Esophagus (tissue), 2 donors: ENCODE data around the gene MDM4. TPM values are rescaled to one million over a fixed set of nuclear protein-coding genes. Genes with fewer than 3 reads are reported as not detected.

ENCODE experiments used
- H3K27ac ChIP-seq, 2 donors: one replicate each; pipeline ENCODE4 v1.5.1; 2013; ENCODE audit warnings: low read depth in 2 of 2, mild to moderate bottlenecking in 2 of 2, inconsistent platforms in 1 of 2, low read length in 1 of 2, moderate library complexity in 1 of 2
- H3K27me3 ChIP-seq, 2 donors: one replicate each; pipeline ENCODE4 v1.6.1; 2013; ENCODE audit warnings: low read length in 2 of 2, control low read depth in 1 of 2, mild to moderate bottlenecking in 1 of 2; ENCODE audit not compliant: insufficient read depth in 2 of 2, control insufficient read depth in 1 of 2
- H3K36me3 ChIP-seq, 2 donors: one replicate each; pipeline ENCODE4 v1.6.1; 2013; ENCODE audit warnings: low read length in 1 of 2; ENCODE audit not compliant: control insufficient read depth in 2 of 2, insufficient read depth in 2 of 2
- H3K4me1 ChIP-seq, 2 donors: one replicate each; pipeline ENCODE4 v1.6.1; 2013; ENCODE audit warnings: low read length in 1 of 2; ENCODE audit not compliant: control insufficient read depth in 2 of 2, insufficient read depth in 2 of 2
- H3K4me3 ChIP-seq, 2 donors: one replicate each; pipeline ENCODE4 v1.5.1; 2013; ENCODE audit warnings: low read length in 2 of 2, mild to moderate bottlenecking in 2 of 2, low read depth in 1 of 2, moderate library complexity in 1 of 2
- H3K9me3 ChIP-seq, 2 donors: one replicate each; pipeline ENCODE4 v1.6.1; 2013; ENCODE audit warnings: mild to moderate bottlenecking in 2 of 2, low read depth in 1 of 2, low read length in 1 of 2, moderate library complexity in 1 of 2; ENCODE audit not compliant: control insufficient read depth in 2 of 2, insufficient read depth in 1 of 2
- WGBS, 2 donors: extraction: QIAGEN DNeasy Blood & Tissue Kit; methylation state at CpG; one replicate each; pipeline ENCODE4 v1.1.7; 2013; 5-methylcytosine and 5-hydroxymethylcytosine counted together
- polyA plus RNA-seq, 2 donors: library from polyadenylated mRNA; stranded (reverse); fragments of 200-250 nt; gene quantifications; one replicate each; pipeline ENCODE4 v1.2.3, GENCODE V29; 2013
- donor health status: healthy with polysubstance abuse.
- donor health status: Bipolar disorder and iron deficiency.

Gene MDM4
- polyA plus RNA-seq, 2 donors, result 4.0 to 14.0 TPM

- H3K27me3 ChIP-seq, result no peaks in the 10 kb centered on the region
- no peaks in the 10 kb centered on the region for H3K4me1 ChIP-seq
- peaks cover 13 to 19% of the 10 kb centered on the region in 2 donors for H3K36me3 ChIP-seq
- 94 to 95% methylated on average over 5 of the region's 5 CpGs for WGBS, 2 donors
- H3K27ac ChIP-seq, result no peak overlapping the region
- peaks cover 0 to 5% of the 10 kb centered on the region in 2 donors for H3K9me3 ChIP-seq
- no peak overlapping the region for H3K4me3 ChIP-seq
These were observed 12.0 kb downstream of the MDM4 start for GRCh38 chr1:204528241-204528640.

GRCh38 chr1:204528677-204529076 lies 12.5 kb downstream of the MDM4 start:
- H3K4me3 ChIP-seq, result no peak overlapping the region
- no peaks in the 10 kb centered on the region for H3K27me3 ChIP-seq
- peaks cover 13 to 19% of the 10 kb centered on the region in 2 donors for H3K36me3 ChIP-seq
- H3K27ac ChIP-seq, result no peak overlapping the region
- H3K9me3 ChIP-seq, result peaks cover 0 to 2% of the 10 kb centered on the region in 2 donors
- WGBS, 2 donors, result 92 to 94% methylated on average over 8 of the region's 8 CpGs
- H3K4me1 ChIP-seq, result no peaks in the 10 kb centered on the region

GRCh38 chr1:204529371-204529895 lies 13.2 kb downstream of the MDM4 start:
- Histone ChIP-seq H3K27me3 (no peaks in the 10 kb centered on the region), H3K4me1 (no peaks in the 10 kb centered on the region), H3K9me3 (no peaks in the 10 kb centered on the region), H3K27ac (no peak overlapping the region), H3K4me3 (no peak overlapping the region), H3K36me3 (peaks cover 13 to 22% of the 10 kb centered on the region in 2 donors)
- 86 to 87% methylated on average over 7 of the region's 7 CpGs for WGBS, 2 donors

GRCh38 chr1:204530932-204531331 lies 14.7 kb downstream of the MDM4 start:
- Histone ChIP-seq H3K36me3 (peaks cover 13 to 19% of the 10 kb centered on the region in 2 donors), H3K27ac (no peak overlapping the region)

GRCh38 chr1:204532832-204533231 lies 16.6 kb downstream of the MDM4 start:
- H3K27ac ChIP-seq, result no peak overlapping the region
- H3K36me3 ChIP-seq, result peaks cover 12 to 19% of the 10 kb centered on the region in 2 donors
- H3K4me3 ChIP-seq, result no peak overlapping the region
- H3K27me3 ChIP-seq, result no peaks in the 10 kb centered on the region
- no peaks in the 10 kb centered on the region for H3K9me3 ChIP-seq
- H3K4me1 ChIP-seq, result no peaks in the 10 kb centered on the region

More at GRCh38 chr1:204530932-204531331, 14.7 kb downstream of the MDM4 start:
- 94 to 98% methylated on average over 1 of the region's 1 CpG for WGBS, 2 donors
- Histone ChIP-seq H3K9me3 (no peaks in the 10 kb centered on the region), H3K27me3 (no peaks in the 10 kb centered on the region), H3K4me1 (no peaks in the 10 kb centered on the region), H3K4me3 (no peak overlapping the region)

GRCh38 chr1:204541626-204542025 lies 25.4 kb downstream of the MDM4 start:
- H3K36me3 ChIP-seq, result peaks cover 5 to 9% of the 10 kb centered on the region in 2 donors

GRCh38 chr1:204544321-204544720 lies 28.1 kb downstream of the MDM4 start:
- WGBS, 2 donors, result 76 to 80% methylated on average over 2 of the region's 2 CpGs
- Histone ChIP-seq H3K4me1 (no peaks in the 10 kb centered on the region), H3K4me3 (no peak overlapping the region), H3K27me3 (no peaks in the 10 kb centered on the region), H3K9me3 (no peaks in the 10 kb centered on the region), H3K27ac (no peak overlapping the region), H3K36me3 (peaks cover 0 to 6% of the 10 kb centered on the region in 2 donors)

More at GRCh38 chr1:204541626-204542025, 25.4 kb downstream of the MDM4 start:
- H3K27ac ChIP-seq, result no peak overlapping the region
- H3K9me3 ChIP-seq, result no peaks in the 10 kb centered on the region
- H3K4me3 ChIP-seq, result no peak overlapping the region
- H3K4me1 ChIP-seq, result no peaks in the 10 kb centered on the region
- 53 to 64% methylated on average over 2 of the region's 2 CpGs for WGBS, 2 donors
- no peaks in the 10 kb centered on the region for H3K27me3 ChIP-seq

- Histone ChIP-seq H3K36me3 (peaks cover 2 to 7% of the 10 kb centered on the region in 2 donors), H3K4me3 (no peak overlapping the region), H3K4me1 (no peaks in the 10 kb centered on the region), H3K27me3 (no peaks in the 10 kb centered on the region), H3K9me3 (no peaks in the 10 kb centered on the region), H3K27ac (no peak overlapping the region)
- 95 to 97% methylated on average over 2 of the region's 2 CpGs for WGBS, 2 donors
These were observed 29.0 kb downstream of the MDM4 start for GRCh38 chr1:204545202-204545601.

- H3K4me1 ChIP-seq, result no peaks in the 10 kb centered on the region
- H3K27me3 ChIP-seq, result no peaks in the 10 kb centered on the region
- H3K9me3 ChIP-seq, result no peaks in the 10 kb centered on the region
- H3K36me3 ChIP-seq, result peaks cover 2 to 10% of the 10 kb centered on the region in 2 donors
- WGBS, 2 donors, result 51 to 63% methylated on average over 2 of the region's 2 CpGs
- no peak overlapping the region for H3K27ac ChIP-seq
- H3K4me3 ChIP-seq, result no peak overlapping the region
These were observed 29.7 kb downstream of the MDM4 start for GRCh38 chr1:204545881-204546280.

- Histone ChIP-seq H3K4me3 (no peak overlapping the region), H3K36me3 (peaks cover 2 to 9% of the 10 kb centered on the region in 2 donors), H3K27me3 (no peaks in the 10 kb centered on the region), H3K9me3 (no peaks in the 10 kb centered on the region), H3K4me1 (no peaks in the 10 kb centered on the region), H3K27ac (no peak overlapping the region)
- 86% methylated on average over 2 of the region's 2 CpGs for WGBS, 2 donors
These were observed 32.1 kb downstream of the MDM4 start for GRCh38 chr1:204548265-204548664.
